Measurements from ENCODE around the gene DVL3.
A peak's percentile ranks its signal among the peaks of the same experiment; 100 is the strongest.

DVL3 gene

GRCh38 chr3:184175506-184175905, 20.3 kb downstream of the DVL3 start:
- H3K36me3 ChIP-seq (replicated peaks; ENCODE audit: insufficient read depth, low read length), result no peaks in the 10 kb centered on the region
- H3K4me3 ChIP-seq (ENCODE audit: low read length), result peak overlapping the region; percentile 93
- peaks cover 16% of the 10 kb centered on the region; the same call in 1 of the 2 replicates for H3K4me1 ChIP-seq (ENCODE audit: low read length)
- no peaks in the 10 kb centered on the region for H4K20me1 ChIP-seq (ENCODE audit: insufficient read depth, low read length)
- peak overlapping the region; percentile 92 for H2AFZ ChIP-seq (ENCODE audit: low read length)
- DNase-seq, result peak; percentile 26
- 0 out of 2 replicates have a peak, but pooled peaks cover 6% of the 10 kb centered on the region for H3F3A ChIP-seq (ENCODE audit: insufficient read depth, low read length)
- H3K9me3 ChIP-seq (replicated peaks; ENCODE audit: insufficient read depth, low read length), result no peaks in the 10 kb centered on the region
- no peaks in the 10 kb centered on the region for H3K9me2 ChIP-seq (replicated peaks; ENCODE audit: insufficient read depth, low read length)
- no peak overlapping the region for H3K27ac ChIP-seq (ENCODE audit: low read length)
- peak overlapping the region; percentile 81 for H3K9ac ChIP-seq (ENCODE audit: low read length)
- peaks cover 40% of the 10 kb centered on the region for H3K79me2 ChIP-seq (ENCODE audit: low read length)
- TF ChIP-seq CTCF (IDR thresholded peaks at IDR 0.05; ENCODE audit: low read length) (no peak), EZH2 (optimal IDR thresholded peaks at IDR 0.05; ENCODE audit: low read depth, low read length) (no peak), EZH2phosphoT487 (IDR thresholded peaks at IDR 0.05; ENCODE audit: low read length) (no peak)
- no peaks in the 10 kb centered on the region for H3K27me3 ChIP-seq (replicated peaks; ENCODE audit: insufficient read depth, low read length)
- H3K4me2 ChIP-seq (ENCODE audit: low read depth, low read length), result peak overlapping the region; percentile 82

- Histone ChIP-seq H3K27me3 (replicated peaks; ENCODE audit: insufficient read depth, low read length) (no peaks in the 10 kb centered on the region), H3K4me3 (ENCODE audit: low read length) (peak overlapping the region; percentile 93), H2AFZ (ENCODE audit: low read length) (no peak overlapping the region), H3K4me2 (ENCODE audit: low read depth, low read length) (peak overlapping the region; percentile 82), H4K20me1 (ENCODE audit: insufficient read depth, low read length) (no peaks in the 10 kb centered on the region), H3K4me1 (ENCODE audit: low read length) (peaks cover 16% of the 10 kb centered on the region; the same call in 1 of the 2 replicates), H3K9me2 (replicated peaks; ENCODE audit: insufficient read depth, low read length) (no peaks in the 10 kb centered on the region), H3K9me3 (replicated peaks; ENCODE audit: insufficient read depth, low read length) (no peaks in the 10 kb centered on the region), H3K9ac (ENCODE audit: low read length) (peak overlapping the region; percentile 81; the same call in 1 of the 2 replicates), H3K79me2 (ENCODE audit: low read length) (peaks cover 40% of the 10 kb centered on the region), H3K27ac (ENCODE audit: low read length) (no peak overlapping the region), H3F3A (ENCODE audit: insufficient read depth, low read length) (0 out of 2 replicates have a peak, but pooled peaks cover 6% of the 10 kb centered on the region), H3K36me3 (replicated peaks; ENCODE audit: insufficient read depth, low read length) (no peaks in the 10 kb centered on the region)
- TF ChIP-seq EZH2 (optimal IDR thresholded peaks at IDR 0.05; ENCODE audit: low read depth, low read length) (no peak), CTCF (IDR thresholded peaks at IDR 0.05; ENCODE audit: low read length) (no peak)
- DNase-seq, result no peak
Observed at GRCh38 chr3:184175981-184176376, 20.8 kb downstream of the DVL3 start.

GRCh38 chr3:184176377-184177330, 21.5 kb downstream of the DVL3 start:
- Histone ChIP-seq H3K27ac (ENCODE audit: low read length) (no peak overlapping the region), H3K27me3 (replicated peaks; ENCODE audit: insufficient read depth, low read length) (no peaks in the 10 kb centered on the region), H2AFZ (ENCODE audit: low read length) (no peak overlapping the region), H3F3A (ENCODE audit: insufficient read depth, low read length) (0 out of 2 replicates have a peak, but pooled peaks cover 6% of the 10 kb centered on the region), H4K20me1 (ENCODE audit: insufficient read depth, low read length) (no peaks in the 10 kb centered on the region), H3K79me2 (ENCODE audit: low read length) (peaks cover 40% of the 10 kb centered on the region), H3K4me3 (ENCODE audit: low read length) (no peak overlapping the region), H3K36me3 (replicated peaks; ENCODE audit: insufficient read depth, low read length) (no peaks in the 10 kb centered on the region; the same call in 1 of the 2 replicates), H3K9ac (ENCODE audit: low read length) (no peak overlapping the region), H3K4me2 (ENCODE audit: low read depth, low read length) (peak overlapping the region; percentile 82; the same call in 1 of the 2 replicates), H3K4me1 (ENCODE audit: low read length) (peaks cover 16% of the 10 kb centered on the region; the same call in 1 of the 2 replicates), H3K9me2 (replicated peaks; ENCODE audit: insufficient read depth, low read length) (no peaks in the 10 kb centered on the region), H3K9me3 (replicated peaks; ENCODE audit: insufficient read depth, low read length) (no peaks in the 10 kb centered on the region)
- no peak for DNase-seq
- TF ChIP-seq EZH2 (optimal IDR thresholded peaks at IDR 0.05; ENCODE audit: low read depth, low read length) (no peak), EZH2phosphoT487 (IDR thresholded peaks at IDR 0.05; ENCODE audit: low read length) (no peak), CTCF (IDR thresholded peaks at IDR 0.05; ENCODE audit: low read length) (no peak)

Measured in MM.1S (cell line).